Mucosa of stomach (tissue), 1 donor: ENCODE measurements around the gene HSPG2.

Experiments used
- H3K27me3 ChIP-seq: one replicate; pipeline ENCODE4 v1.7.0; 2013; ENCODE audit warnings: mild to moderate bottlenecking, low read length; ENCODE audit not compliant: control insufficient read depth, insufficient read depth
- H3K36me3 ChIP-seq: one replicate; pipeline ENCODE4 v1.7.0; 2013; ENCODE audit warnings: low read length; ENCODE audit not compliant: control insufficient read depth, insufficient read depth
- H3K4me1 ChIP-seq: one replicate; pipeline ENCODE4 v1.7.0; 2013; ENCODE audit warnings: mild to moderate bottlenecking, low read length; ENCODE audit not compliant: control insufficient read depth, insufficient read depth
- H3K4me3 ChIP-seq: one replicate; pipeline ENCODE4 v1.7.0; 2013; ENCODE audit warnings: low read length
- H3K9ac ChIP-seq: one replicate; pipeline ENCODE4 v1.7.0; 2013; ENCODE audit warnings: mild to moderate bottlenecking, low read length, moderate library complexity
- H3K9me3 ChIP-seq: one replicate; pipeline ENCODE4 v1.7.0; 2013; ENCODE audit warnings: mild to moderate bottlenecking, low read length, moderate library complexity; ENCODE audit not compliant: control insufficient read depth
- donor health status: Pancreatic carcinoma.

HSPG2 gene

GRCh38 chr1:21841852-21842466, 95.2 kb downstream of the HSPG2 start:
- Histone ChIP-seq H3K9ac (no peak overlapping the region), H3K9me3 (no peaks in the 10 kb centered on the region), H3K36me3 (peaks cover 11% of the 10 kb centered on the region), H3K4me1 (no peaks in the 10 kb centered on the region), H3K4me3 (no peak overlapping the region), H3K27me3 (no peaks in the 10 kb centered on the region)

- H3K4me1 ChIP-seq = no peaks in the 10 kb centered on the region
- no peaks in the 10 kb centered on the region for H3K9me3 ChIP-seq
- no peak overlapping the region for H3K9ac ChIP-seq
- H3K4me3 ChIP-seq = no peak overlapping the region
- H3K36me3 ChIP-seq = peaks cover 14% of the 10 kb centered on the region
- no peaks in the 10 kb centered on the region for H3K27me3 ChIP-seq
These were observed 96.1 kb downstream of the HSPG2 start for GRCh38 chr1:21840981-21841380.

GRCh38 chr1:21839337-21840037, 97.6 kb downstream of the HSPG2 start:
- Histone ChIP-seq H3K9me3 (no peaks in the 10 kb centered on the region), H3K4me3 (no peak overlapping the region), H3K36me3 (peaks cover 14% of the 10 kb centered on the region), H3K4me1 (no peaks in the 10 kb centered on the region), H3K27me3 (no peaks in the 10 kb centered on the region), H3K9ac (no peak overlapping the region)

- Histone ChIP-seq H3K4me1 (no peaks in the 10 kb centered on the region), H3K9ac (no peak overlapping the region), H3K27me3 (no peaks in the 10 kb centered on the region), H3K36me3 (peaks cover 14% of the 10 kb centered on the region), H3K4me3 (no peak overlapping the region), H3K9me3 (no peaks in the 10 kb centered on the region)
These were observed 98.6 kb downstream of the HSPG2 start for GRCh38 chr1:21838359-21839157.

- Histone ChIP-seq H3K36me3 (peaks cover 19% of the 10 kb centered on the region), H3K27me3 (no peaks in the 10 kb centered on the region), H3K9ac (no peak overlapping the region), H3K4me1 (no peaks in the 10 kb centered on the region), H3K4me3 (no peak overlapping the region), H3K9me3 (no peaks in the 10 kb centered on the region)
These were observed 99.6 kb downstream of the HSPG2 start for GRCh38 chr1:21837476-21837875.

- Histone ChIP-seq H3K27me3 (no peaks in the 10 kb centered on the region), H3K4me1 (no peaks in the 10 kb centered on the region), H3K9me3 (no peaks in the 10 kb centered on the region), H3K36me3 (peaks cover 19% of the 10 kb centered on the region), H3K4me3 (no peak overlapping the region), H3K9ac (no peak overlapping the region)
These were observed 100.4 kb downstream of the HSPG2 start for GRCh38 chr1:21836729-21837128.

- H3K4me1 ChIP-seq = no peaks in the 10 kb centered on the region
- no peak overlapping the region for H3K4me3 ChIP-seq
- H3K9ac ChIP-seq = no peak overlapping the region
- H3K27me3 ChIP-seq = no peaks in the 10 kb centered on the region
- H3K36me3 ChIP-seq = peaks cover 11% of the 10 kb centered on the region
- H3K9me3 ChIP-seq = no peaks in the 10 kb centered on the region
These were observed 101.1 kb downstream of the HSPG2 start for GRCh38 chr1:21836010-21836409.

- Histone ChIP-seq H3K27me3 (no peaks in the 10 kb centered on the region), H3K9me3 (no peaks in the 10 kb centered on the region), H3K4me1 (no peaks in the 10 kb centered on the region), H3K36me3 (peaks cover 9% of the 10 kb centered on the region), H3K9ac (no peak overlapping the region), H3K4me3 (no peak overlapping the region)
These were observed 102.4 kb downstream of the HSPG2 start for GRCh38 chr1:21834666-21835065.

- H3K9me3 ChIP-seq = no peaks in the 10 kb centered on the region
- no peaks in the 10 kb centered on the region for H3K4me1 ChIP-seq
- H3K4me3 ChIP-seq = no peak overlapping the region
- peaks cover 9% of the 10 kb centered on the region for H3K36me3 ChIP-seq
- no peak overlapping the region for H3K9ac ChIP-seq
- no peaks in the 10 kb centered on the region for H3K27me3 ChIP-seq
These were observed 103.0 kb downstream of the HSPG2 start for GRCh38 chr1:21834094-21834493.

GRCh38 chr1:21833392-21833976, 103.6 kb downstream of the HSPG2 start:
- no peak overlapping the region for H3K9ac ChIP-seq
- peaks cover 9% of the 10 kb centered on the region for H3K36me3 ChIP-seq

GRCh38 chr1:21831454-21831970, 105.6 kb downstream of the HSPG2 start:
- peaks cover 12% of the 10 kb centered on the region for H3K36me3 ChIP-seq
- no peaks in the 10 kb centered on the region for H3K4me1 ChIP-seq
- H3K9me3 ChIP-seq = no peaks in the 10 kb centered on the region
- no peak overlapping the region for H3K9ac ChIP-seq
- H3K27me3 ChIP-seq = no peaks in the 10 kb centered on the region
- no peak overlapping the region for H3K4me3 ChIP-seq

More at GRCh38 chr1:21833392-21833976, 103.6 kb downstream of the HSPG2 start:
- no peaks in the 10 kb centered on the region for H3K27me3 ChIP-seq
- no peaks in the 10 kb centered on the region for H3K9me3 ChIP-seq
- H3K4me3 ChIP-seq = no peak overlapping the region
- H3K4me1 ChIP-seq = no peaks in the 10 kb centered on the region
